WI38 (cell line): ENCODE data around the gene TSEN54.

Source experiments
- H3K4me3 ChIP-seq: 2 replicates; pipeline ENCODE4 v1.5.1; 2011; ENCODE audit warnings: low read depth, mild to moderate bottlenecking, control low read depth, low read length
- TF ChIP-seq, protein P1 (sequence below): IDR thresholded peaks from 2 replicates; pipeline ENCODE4 v1.5.1; 2012; ENCODE audit warnings: low read depth, mild to moderate bottlenecking, control low read depth, low read length

Gene TSEN54

DNA sequence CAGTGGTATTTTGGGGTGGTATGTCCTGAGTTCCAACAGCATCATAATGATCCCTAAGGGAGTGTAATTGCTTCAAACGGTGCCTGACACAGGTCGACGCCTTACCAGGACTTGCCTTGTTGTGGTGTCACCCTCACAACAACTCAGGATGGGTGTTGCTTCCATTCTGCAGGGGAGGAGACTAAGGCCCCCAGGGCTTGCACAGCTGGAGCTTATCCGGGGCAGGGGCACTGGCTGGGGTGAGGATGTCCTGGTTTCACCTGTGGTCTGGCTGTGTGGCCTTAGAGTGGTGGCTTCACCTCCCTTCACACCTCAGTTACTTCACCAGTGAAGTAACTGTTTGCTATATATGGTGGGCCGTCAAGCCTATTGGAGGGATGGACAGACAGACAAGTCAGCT is 32.5 kb downstream of the TSEN54 start:
- no peak overlapping the region for H3K4me3 ChIP-seq
- TF ChIP-seq, protein P1, sequence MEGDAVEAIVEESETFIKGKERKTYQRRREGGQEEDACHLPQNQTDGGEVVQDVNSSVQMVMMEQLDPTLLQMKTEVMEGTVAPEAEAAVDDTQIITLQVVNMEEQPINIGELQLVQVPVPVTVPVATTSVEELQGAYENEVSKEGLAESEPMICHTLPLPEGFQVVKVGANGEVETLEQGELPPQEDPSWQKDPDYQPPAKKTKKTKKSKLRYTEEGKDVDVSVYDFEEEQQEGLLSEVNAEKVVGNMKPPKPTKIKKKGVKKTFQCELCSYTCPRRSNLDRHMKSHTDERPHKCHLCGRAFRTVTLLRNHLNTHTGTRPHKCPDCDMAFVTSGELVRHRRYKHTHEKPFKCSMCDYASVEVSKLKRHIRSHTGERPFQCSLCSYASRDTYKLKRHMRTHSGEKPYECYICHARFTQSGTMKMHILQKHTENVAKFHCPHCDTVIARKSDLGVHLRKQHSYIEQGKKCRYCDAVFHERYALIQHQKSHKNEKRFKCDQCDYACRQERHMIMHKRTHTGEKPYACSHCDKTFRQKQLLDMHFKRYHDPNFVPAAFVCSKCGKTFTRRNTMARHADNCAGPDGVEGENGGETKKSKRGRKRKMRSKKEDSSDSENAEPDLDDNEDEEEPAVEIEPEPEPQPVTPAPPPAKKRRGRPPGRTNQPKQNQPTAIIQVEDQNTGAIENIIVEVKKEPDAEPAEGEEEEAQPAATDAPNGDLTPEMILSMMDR: no peak

DNA sequence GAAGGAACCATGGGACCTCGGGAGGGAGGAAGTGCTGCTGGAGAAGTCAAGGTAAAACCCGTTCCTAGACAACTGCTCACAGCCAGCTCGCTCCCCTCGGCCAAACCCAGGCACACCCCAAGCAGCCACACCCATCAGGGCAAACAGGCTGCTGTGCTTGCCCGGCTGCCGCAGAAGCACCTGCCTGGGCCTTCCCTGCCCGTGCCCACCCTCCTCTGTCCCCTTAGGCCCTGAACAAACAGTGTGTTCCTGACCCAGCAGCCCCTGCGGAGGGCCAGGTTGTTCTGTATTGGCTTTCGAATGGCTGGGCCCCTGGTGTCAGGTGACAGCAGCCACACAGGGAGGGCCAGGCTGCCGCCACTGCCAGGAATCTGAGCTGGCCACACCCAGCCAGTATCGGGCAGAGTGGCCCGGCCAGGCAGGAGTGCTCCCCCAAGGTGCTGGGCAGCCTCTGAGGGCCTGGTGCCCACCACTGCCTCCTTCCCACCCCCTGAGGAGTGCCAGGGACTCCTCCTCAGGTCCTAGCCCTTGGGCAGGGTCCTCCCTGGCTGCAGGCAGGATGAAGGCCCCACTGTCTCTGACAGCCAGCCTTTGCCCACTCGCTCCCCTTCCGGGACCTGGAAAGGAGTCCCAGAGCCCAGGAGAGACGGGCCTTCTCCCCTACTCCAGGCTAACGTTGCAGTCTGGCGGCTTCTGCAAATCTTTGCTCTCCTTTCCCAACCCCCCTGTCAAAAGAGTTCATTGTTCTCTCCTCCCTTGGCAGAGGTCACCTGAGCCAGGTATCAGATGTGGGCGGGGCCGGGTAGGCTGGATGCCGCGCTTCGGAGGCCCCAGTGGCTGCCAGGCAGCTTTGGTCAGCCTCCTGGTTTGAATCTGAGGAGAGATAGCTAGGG is 33.2 kb downstream of the TSEN54 start:
- TF ChIP-seq, protein P1: no peak
- no peak overlapping the region for H3K4me3 ChIP-seq

DNA sequence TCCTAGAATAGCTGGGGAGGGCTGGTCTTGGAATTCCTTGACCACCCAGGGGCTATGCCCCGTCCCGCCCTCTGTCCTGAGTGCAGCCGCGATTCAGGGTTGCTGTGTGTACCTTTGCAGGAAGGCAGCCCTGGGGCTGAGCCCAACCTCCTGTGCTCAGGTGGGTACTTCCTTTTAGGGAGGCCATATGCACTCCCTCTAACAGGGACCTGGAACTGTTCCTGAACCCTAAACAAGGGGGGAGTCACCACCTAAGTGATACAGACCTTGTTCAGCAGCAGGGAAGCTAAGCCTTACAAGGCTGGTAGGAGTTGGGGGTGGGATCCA is 33.8 kb downstream of the TSEN54 start:
- H3K4me3 ChIP-seq: no peak overlapping the region
- TF ChIP-seq, protein P1: no peak

DNA sequence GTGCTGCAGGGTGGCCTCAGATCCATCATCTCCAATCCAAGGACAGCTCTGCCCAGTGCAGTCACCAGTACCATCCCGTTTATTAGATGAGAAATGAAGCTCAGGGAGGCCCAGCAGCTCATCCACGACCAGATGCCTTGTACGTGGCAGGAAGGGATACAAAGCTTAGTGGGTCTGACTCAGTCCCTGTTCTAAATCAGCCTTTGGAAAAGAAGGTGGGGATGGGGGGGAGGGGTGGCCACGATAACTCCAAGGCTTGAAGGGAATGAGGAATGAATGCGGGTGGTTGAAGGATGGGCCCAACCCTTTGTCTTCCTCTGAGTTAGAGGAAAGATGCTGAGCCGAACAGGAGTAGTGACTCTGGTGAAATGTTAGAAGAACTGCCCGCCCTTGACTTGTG is 34.9 kb downstream of the TSEN54 start:
- no peak overlapping the region for H3K4me3 ChIP-seq
- TF ChIP-seq, protein P1: no peak

DNA sequence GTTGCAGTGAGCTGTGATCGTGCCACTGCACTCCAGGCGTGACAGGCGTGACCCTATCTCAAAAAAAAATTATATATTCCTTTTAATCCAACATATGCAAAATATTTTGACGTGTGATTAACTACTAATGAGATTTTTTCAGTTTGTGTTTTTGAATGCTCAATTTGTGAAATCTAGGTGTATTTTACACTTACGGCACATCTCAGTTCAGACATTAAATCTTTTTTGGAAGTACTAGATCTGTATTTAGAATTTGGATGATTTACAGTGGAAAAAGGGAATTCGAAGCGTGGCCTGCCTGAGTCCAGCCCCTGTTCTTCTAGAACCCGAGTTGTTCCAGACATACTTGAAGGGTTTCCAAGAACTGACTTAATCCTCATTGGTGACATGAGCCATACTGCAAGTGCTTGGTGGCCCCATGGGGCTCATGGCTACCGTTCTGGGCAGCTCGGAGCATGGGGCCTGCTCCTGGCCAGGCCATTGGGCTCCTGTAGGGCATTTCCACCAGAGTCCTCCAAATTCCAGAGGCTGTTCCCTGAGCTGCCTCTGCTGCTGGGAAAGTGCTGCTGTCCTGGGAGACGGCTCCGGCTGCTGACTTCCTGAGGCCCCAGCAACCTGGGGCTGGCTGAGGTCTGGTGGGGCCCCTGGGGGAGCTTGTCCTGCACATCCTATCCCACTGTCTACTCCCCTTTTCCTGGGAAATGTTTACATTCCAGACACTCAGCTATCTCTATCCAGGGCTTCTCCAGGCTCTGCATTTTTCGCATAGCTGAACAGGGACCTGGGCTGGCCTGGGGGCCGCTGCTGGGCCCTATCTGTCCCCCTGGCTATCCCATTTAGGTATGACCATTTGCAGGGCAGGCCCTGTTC is 36.3 kb downstream of the TSEN54 start:
- TF ChIP-seq, protein P1: no peak
- no peak overlapping the region for H3K4me3 ChIP-seq

DNA sequence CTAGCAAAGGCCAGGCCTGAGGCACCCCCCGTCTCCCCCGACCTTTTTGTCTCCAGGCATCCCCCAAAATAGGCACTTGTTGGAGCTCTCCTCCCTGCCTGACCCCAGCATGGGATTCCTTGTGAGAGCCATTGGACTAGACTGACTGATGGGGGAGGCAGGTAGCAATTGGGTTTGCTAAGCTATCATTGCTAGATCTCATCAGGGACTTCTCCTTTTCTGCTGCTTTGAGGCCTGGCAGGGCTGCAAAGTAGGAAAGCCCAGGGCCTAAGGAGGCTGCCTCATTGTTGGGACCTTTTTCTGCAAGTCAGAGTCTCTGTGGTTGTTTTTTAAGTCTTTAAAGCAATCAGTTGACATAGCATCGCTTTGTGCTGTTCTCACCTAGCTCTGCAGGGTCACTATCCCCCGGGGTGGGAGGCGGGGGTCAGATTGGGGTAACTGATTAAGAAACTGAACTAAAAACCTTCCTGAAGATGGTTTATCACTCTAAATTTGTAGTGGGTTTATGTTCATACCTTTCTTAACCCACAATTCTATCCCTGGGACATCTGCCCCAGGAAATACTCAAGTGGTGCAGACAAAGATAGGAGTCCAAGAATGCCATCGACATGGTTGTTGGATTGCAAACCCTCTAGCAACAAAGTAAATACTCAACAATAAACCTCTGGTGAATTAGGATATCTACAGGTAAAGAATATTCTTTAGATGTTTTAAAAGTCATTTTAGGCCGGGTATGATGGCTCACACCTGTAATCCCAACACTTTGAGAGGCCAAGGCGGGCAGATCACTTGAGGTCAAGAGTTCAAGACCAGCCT is 37.2 kb downstream of the TSEN54 start:
- H3K4me3 ChIP-seq: no peak overlapping the region
- TF ChIP-seq, protein P1: no peak
